C1 segment of cervical spinal cord (tissue), 14 donors: ENCODE results near the gene BIRC6.

ENCODE experiments used
- DNase-seq, 14 donors: peaks; one replicate each; lab custom pipeline; 2025; lab: John Stamatoyannopoulos, UW

BIRC6 gene

GRCh38 chr2:32372519-32373182 is 15.8 kb downstream of the BIRC6 start:
- no peak for DNase-seq

GRCh38 chr2:32375228-32375892 is 18.5 kb downstream of the BIRC6 start:
- no peak for DNase-seq

GRCh38 chr2:32376756-32377155 is 19.9 kb downstream of the BIRC6 start:
- no peak for DNase-seq

GRCh38 chr2:32377928-32378327 is 21.1 kb downstream of the BIRC6 start:
- DNase-seq: no peak

- no peak for DNase-seq
Measured at GRCh38 chr2:32379352-32379751, 22.5 kb downstream of the BIRC6 start.

GRCh38 chr2:32383858-32384257 is 27.0 kb downstream of the BIRC6 start:
- DNase-seq: no peak

- DNase-seq: no peak
Measured at GRCh38 chr2:32384529-32384928, 27.7 kb downstream of the BIRC6 start.

GRCh38 chr2:32386739-32387138 is 29.9 kb downstream of the BIRC6 start:
- no peak for DNase-seq

GRCh38 chr2:32399221-32399620 is 42.4 kb downstream of the BIRC6 start:
- no peak for DNase-seq

- no peak for DNase-seq
Measured at GRCh38 chr2:32402091-32402490, 45.3 kb downstream of the BIRC6 start.

- DNase-seq: no peak
Measured at GRCh38 chr2:32403782-32404181, 47.0 kb downstream of the BIRC6 start.

- no peak for DNase-seq
Measured at GRCh38 chr2:32404691-32405090, 47.9 kb downstream of the BIRC6 start.

GRCh38 chr2:32416519-32416918 is 59.7 kb downstream of the BIRC6 start:
- DNase-seq: no peak

GRCh38 chr2:32417659-32418058 is 60.8 kb downstream of the BIRC6 start:
- DNase-seq: no peak

GRCh38 chr2:32418778-32419177 is 62.0 kb downstream of the BIRC6 start:
- DNase-seq: no peak

- DNase-seq: no peak
Measured at GRCh38 chr2:32422133-32422532, 65.3 kb downstream of the BIRC6 start.

- DNase-seq: no peak
Measured at GRCh38 chr2:32423536-32423935, 66.7 kb downstream of the BIRC6 start.

- no peak for DNase-seq
Measured at GRCh38 chr2:32424739-32425138, 67.9 kb downstream of the BIRC6 start.

GRCh38 chr2:32425719-32426141 is 68.9 kb downstream of the BIRC6 start:
- DNase-seq: no peak

- peak in 1 of 14 donors; percentile 78 for DNase-seq
Measured at GRCh38 chr2:32427672-32428610, 71.1 kb downstream of the BIRC6 start.

- no peak for DNase-seq
Measured at GRCh38 chr2:32430804-32431203, 74.0 kb downstream of the BIRC6 start.

- no peak for DNase-seq
Measured at GRCh38 chr2:32436150-32436549, 79.3 kb downstream of the BIRC6 start.
